HG03460 (cell line): ENCODE measurements around the gene PTPN1.

Experiments used
- ATAC-seq: cut with Tn5 transposase; IDR thresholded peaks from one replicate; pipeline ENCODE4 v1.9.1; 2021; ENCODE audit not compliant: unreplicated experiment

The PTPN1 gene

DNA sequence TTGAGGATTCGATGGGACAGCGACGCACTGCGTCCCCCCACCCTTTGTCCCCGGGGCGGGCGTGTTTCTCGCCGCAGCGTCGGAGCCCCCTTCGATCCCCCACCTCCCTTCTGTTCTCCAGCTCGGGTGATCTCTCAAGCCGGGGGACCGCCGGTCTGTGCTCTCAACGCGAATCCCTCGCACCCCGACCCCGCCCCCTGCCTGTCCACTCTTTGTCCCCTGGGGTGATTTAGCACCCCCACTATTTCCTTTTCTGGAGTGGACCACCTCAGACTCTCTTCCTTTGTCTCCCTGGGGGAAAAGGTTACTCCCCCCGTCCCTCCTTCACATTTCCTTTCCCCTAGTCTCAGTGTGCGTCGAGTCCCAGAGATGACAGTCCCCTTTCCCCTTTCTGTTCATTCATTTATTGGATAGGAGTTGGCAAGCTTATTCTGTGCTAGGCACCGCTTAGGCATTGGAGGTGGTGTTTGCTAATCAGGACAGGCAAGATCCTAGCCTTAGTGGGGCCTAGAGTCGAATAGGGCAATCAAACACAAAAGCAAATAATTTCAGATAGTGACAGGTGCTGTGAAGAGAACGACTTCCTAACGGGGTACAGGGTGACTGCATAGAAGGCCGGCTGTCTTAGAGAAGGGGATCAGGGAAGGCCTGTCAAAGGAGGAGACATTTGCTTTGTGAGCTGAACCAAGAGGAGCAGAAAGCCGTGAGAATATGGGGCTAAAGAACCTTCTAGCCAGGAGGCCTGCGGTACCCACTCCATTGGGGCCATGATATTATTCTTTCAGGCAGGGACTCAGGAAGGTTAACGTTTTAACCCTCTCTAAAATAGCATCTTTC is 741 bp downstream of the PTPN1 start:
- ATAC-seq = no peak

GRCh38 chr20:50512323-50512722 is 2.1 kb downstream of the PTPN1 start:
- no peak for ATAC-seq

DNA sequence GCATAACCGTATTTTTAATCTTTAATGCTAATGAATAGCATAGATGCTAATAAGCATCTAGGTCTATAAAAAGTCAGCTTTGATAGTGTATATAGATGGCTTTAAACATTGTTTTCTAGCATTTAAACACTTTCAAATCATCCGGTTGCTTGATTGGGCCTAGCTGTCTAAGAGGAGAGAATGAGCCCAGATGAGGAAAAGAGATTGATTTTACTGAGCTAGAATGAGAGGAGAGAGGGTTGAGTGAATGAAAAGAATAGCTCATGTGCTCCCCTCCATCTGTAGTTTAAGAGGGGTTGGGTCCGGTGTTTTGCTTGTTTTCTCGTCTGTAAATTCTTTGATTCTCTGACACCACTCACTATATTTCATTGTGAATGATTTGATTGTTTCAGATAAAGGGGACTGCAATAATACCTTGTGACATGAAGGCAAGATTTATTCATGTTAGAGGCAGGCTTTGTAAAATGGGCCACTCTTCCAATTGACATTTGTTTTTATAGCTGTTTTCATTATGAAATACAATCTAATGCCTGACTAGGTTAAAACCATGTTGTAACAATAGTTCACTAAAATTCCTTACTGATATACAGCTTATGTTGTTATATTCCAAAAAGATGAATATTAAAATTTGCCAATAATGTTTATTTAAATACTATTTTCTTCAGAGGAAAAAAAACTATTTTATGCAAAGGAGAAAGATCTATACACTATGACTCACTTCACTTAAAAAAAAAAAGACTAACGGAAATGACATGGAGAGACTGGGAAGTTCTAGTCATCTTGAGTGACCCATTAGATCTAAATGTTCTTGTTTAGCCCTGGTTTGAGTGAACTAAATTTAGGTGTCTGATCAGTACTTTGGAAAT is 3.2 kb downstream of the PTPN1 start:
- ATAC-seq = no peak

- no peak for ATAC-seq
These were observed 3.8 kb downstream of the PTPN1 start for GRCh38 chr20:50514035-50514337.

GRCh38 chr20:50514750-50515149 is 4.6 kb downstream of the PTPN1 start:
- no peak for ATAC-seq

GRCh38 chr20:50515471-50516106 is 5.4 kb downstream of the PTPN1 start:
- no peak for ATAC-seq

DNA sequence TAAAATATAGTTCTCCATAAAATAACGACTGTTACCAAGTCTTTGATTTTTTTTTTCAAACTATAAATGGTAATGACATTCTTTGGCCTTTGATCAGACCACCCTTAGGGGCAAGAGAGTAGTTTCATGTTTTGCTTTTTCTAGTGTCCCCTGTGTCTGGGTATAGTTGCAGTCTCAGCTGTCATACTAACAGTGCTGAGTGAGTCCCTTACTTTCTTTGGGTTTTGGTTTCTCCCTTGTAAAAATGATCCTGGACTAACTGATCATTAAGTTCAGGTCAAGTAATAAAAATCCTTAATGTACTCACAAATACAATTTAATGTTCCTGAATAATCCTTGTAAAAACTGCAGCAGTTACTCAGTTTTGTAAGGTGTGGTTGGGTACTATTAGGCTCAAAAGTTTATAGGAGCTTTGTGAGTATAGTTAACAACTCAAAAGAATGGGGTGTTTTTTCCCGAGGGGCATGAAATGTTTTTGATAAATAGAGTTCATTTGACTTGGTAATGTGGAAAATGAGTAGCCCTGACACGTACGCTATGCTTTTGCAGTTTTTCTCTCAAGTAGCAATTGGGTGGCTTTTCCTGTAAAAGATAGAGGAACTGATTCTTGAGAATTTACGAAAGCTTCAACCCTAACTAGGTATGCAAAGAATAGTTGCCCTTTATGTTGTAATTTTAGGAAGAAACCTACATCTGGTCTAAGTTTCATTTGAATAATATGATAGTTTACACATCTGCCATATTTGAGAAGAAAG is 6.2 kb downstream of the PTPN1 start:
- peak; percentile 36 for ATAC-seq

DNA sequence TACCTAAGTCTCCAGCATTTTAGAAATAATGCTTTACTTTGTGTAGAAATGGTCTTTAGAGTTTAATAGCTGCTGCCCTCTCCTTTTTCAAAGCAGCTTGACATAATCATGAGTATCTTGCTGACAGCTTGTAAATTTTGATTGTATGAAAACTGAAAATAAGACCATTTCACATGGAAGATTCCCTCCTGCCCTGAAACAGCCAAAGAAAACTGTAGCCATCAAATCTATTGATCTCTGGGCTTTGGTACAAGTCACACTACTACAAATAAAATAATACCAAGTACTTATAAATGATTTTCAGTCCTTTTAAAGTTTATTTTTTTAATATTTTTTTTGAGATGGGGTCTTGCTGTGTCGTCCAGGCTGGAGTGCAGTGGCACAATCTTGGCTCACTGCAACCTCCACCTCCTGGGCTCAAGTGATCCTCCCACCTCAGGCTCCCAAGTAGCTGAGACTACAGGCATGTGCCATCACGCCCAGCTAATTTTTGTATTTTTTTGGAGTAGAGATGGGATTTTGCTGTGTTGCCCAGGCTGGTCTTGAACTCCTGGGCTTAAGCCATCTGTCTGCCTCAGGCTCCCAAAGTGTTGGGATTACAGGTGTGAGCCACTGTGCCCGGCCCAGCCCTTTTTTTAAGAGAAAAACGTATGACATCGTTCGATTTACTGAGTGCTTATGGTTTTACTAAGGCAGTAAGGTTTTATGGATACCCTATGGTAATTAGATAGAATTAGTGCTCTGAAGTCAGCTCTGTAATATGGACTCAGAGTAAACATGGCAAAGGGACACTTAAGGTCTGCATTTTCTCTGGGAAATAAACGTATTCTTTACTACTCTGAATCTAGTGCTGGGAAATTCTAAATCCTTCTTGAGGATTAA is 7.0 kb downstream of the PTPN1 start:
- no peak for ATAC-seq

GRCh38 chr20:50517817-50518154 is 7.6 kb downstream of the PTPN1 start:
- no peak for ATAC-seq

GRCh38 chr20:50518270-50518721 is 8.1 kb downstream of the PTPN1 start:
- no peak for ATAC-seq

DNA sequence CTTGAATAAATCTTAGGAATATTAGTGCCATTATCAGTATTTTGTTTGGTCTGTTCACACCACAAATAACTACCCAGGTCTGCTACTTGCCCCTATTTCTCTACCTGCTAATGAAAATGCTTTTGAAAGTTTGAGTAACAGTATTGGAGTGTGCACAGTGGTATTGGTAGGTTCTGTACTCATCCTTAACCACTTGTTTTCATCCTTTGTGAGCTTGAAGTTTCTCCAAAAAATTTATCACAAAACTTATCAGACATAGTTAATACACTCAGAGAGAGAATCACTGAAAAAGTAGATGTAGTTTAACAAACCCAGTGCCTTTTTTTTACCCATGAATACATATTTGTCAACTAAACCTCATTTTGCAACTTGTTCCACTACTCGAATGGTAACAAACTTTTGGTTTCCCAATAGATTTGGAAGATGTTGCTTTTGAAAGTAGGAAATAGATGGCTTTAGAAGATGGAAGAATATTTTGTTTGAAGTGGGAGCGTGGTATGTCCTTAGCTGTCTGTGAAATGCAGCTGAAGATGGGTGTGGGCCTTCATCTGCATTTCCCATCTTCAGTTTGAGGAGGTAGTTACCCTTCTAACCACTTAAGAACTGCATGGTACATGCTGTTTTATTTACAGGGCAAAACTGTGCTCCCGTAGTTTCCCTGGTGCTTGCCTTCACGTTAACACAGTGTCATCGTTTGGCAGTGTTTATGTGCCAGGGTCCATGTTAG is 9.0 kb downstream of the PTPN1 start:
- ATAC-seq = no peak

DNA sequence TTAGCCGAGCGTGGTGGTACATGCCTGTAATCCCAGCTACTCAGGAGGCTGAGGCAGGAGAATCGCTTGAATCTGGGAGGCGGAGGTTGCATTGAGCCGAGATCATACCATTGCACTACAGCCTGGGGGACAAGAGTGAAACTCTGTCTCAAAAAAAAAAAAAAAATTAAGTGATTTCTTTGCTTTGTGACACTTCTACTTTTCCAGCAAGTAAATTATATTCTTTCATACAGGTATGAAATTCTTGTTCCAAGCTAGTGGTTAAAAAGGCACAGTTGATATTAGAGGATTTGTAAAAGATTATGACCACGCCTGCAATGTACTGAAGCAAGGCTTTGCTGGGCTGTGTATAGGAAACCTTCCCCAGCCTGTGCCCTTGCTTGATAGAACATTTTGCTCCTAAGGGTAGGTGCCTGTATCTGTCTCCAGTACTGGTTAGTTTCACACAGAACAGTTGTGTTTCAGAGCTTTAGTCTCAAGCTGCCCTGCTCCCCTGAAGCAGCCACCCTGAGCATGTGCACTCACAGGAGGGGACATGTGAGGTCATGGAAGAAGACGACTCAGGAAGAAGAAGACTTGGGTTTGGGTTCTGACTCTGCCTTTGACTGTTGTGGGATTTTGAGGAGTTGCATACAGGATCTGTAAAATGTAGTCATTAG is 10.2 kb downstream of the PTPN1 start:
- ATAC-seq = no peak

- no peak for ATAC-seq
These were observed 11.3 kb downstream of the PTPN1 start for GRCh38 chr20:50521221-50522052.

GRCh38 chr20:50522053-50522674 is 12.0 kb downstream of the PTPN1 start:
- no peak for ATAC-seq

DNA sequence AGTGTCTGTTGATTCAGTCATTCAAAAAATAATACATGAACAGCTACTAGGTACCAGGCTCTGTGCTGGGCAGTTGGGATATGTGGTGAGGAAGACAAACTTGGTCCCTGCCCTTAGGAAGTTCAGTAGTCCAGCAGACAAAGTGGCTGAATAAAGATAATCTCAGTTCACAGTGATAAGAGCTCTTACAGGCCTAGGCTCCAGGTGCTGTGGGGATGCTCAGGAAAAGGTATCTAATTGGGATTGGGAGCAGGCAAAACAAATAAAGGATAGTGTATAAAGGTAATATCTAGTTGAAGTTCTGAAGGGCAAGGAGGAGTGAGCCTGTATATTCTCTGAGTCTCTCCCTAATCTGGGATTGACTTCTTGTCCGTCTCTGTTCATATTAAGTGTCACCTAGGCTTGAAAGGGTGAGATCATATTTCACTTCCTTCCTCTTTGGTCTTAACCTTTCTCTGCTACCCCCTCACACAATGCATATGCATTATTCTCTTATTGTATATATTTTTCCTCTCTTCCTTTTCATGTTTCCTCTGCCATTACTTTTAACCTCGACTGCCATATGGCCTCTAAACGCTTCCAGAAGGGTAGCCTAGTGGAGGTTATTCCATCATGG is 13.5 kb downstream of the PTPN1 start:
- no peak for ATAC-seq

DNA sequence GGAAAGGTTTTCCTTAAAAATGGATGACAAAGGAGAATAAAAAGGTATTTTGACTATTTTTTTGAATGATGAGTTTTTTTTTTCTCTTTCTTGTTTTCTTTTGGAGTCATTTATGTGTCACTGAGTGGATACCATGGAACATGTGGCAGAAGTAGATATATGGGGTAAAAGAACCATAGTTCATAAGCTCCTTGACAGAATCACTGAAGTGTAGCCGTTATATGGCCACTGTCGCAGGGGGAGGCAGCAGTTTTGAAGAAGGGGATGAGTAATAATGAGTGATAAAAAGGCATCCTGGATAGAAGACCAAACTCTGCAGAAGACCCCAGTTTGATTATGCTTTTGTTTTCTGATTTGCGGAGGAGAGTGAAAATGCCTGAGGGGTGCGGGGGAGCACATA is 15.5 kb downstream of the PTPN1 start:
- ATAC-seq = no peak

GRCh38 chr20:50526403-50526989 is 16.3 kb downstream of the PTPN1 start:
- no peak for ATAC-seq
